MCF 10A (cell line): ENCODE results near the gene SPARCL1. TPM values are rescaled to one million over a fixed set of nuclear protein-coding genes. Genes with fewer than 3 reads are reported as not detected.
A peak's percentile ranks its signal among the peaks of the same experiment; 100 is the strongest.

Experiments
- BruUV-seq: library from RNA; stranded (reverse); fragments of 400-500 nt; replicated peaks from 2 replicates; lab custom pipeline; 2021; lab: Mats Ljungman, UMichigan
- CTCF ChIA-PET: fragments of 300-600 bp; sonication (Branson Sonifier 250); formaldehyde crosslinking; extraction: SDS; loops from one replicate; lab custom pipeline; 2021; ENCODE audit warnings: antibody characterized with exemption, inconsistent platforms; lab: Yijun Ruan, JAX
- POLR2A ChIA-PET: fragments of 300-600, 350-650 bp; sonication (Branson Sonifier 250); formaldehyde crosslinking; extraction: SDS; loops from one replicate; lab custom pipeline; 2020; ENCODE audit warnings: antibody characterized with exemption, inconsistent platforms; lab: Yijun Ruan, JAX
- DNase-seq: peaks from one replicate; pipeline ENCODE4 v3.0.0-alpha.2; 2018; ENCODE audit not compliant: unreplicated experiment
- H3K27ac Mint-ChIP-seq: one replicate; pipeline ENCODE4 v1.8.0; 2022; ENCODE audit warnings: mild to moderate bottlenecking, low read depth, mixed read lengths; ENCODE audit not compliant: unreplicated experiment
- H3K27me3 Mint-ChIP-seq: one replicate; pipeline ENCODE4 v1.8.0; 2022; ENCODE audit warnings: mixed read lengths; ENCODE audit not compliant: insufficient read depth, unreplicated experiment
- H3K36me3 Mint-ChIP-seq: one replicate; pipeline ENCODE4 v1.8.0; 2022; ENCODE audit warnings: mild to moderate bottlenecking, moderate library complexity, mixed read lengths; ENCODE audit not compliant: insufficient read depth, unreplicated experiment
- H3K4me1 Mint-ChIP-seq: one replicate; pipeline ENCODE4 v1.8.0; 2022; ENCODE audit warnings: mixed read lengths; ENCODE audit not compliant: insufficient read depth, unreplicated experiment
- H3K4me3 Mint-ChIP-seq: one replicate; pipeline ENCODE4 v1.8.0; 2022; ENCODE audit warnings: mild to moderate bottlenecking, moderate library complexity, mixed read lengths; ENCODE audit not compliant: unreplicated experiment
- H3K9me3 Mint-ChIP-seq: one replicate; pipeline ENCODE4 v1.8.0; 2022; ENCODE audit warnings: mixed read lengths; ENCODE audit not compliant: unreplicated experiment
- CTCF ChIP-seq: fragments of 200-600 bp; IDR thresholded peaks from one replicate; pipeline ENCODE4 v1.8.0; 2022; ENCODE audit warnings: antibody characterized with exemption, mild to moderate bottlenecking; ENCODE audit not compliant: unreplicated experiment
- intact Hi-C: fragments of 100-400 bp; cut with micrococcal nuclease; formaldehyde crosslinking; loops from 2 replicates; pipeline ENCODE4 v1.14.1; 2022
- total RNA-seq: library from RNA; stranded (reverse); gene quantifications from 2 replicates; pipeline ENCODE4 v1.2.3, GENCODE V29; 2022

The SPARCL1 gene
- total RNA-seq, 1 experiment from 2014 or later: not detected

DNA sequence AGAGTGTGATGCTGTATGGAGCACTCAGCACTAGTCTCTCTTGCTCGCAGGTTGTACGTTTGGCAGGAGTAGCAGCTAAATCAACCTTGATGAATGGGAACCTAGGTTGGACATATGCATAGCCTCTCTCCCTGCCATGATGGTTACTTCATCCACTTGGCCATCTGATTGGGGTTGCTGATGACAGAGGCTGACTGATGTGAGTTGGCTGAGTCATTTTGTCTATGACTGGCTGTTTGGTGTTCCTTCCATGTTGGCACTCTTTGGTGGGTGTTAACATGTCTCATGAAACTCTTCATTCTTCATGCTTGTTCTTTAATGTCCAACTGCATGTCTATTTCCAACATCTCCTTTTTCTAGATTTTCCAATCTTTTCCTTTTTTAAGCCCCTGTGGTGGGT is 31.6 kb upstream of the SPARCL1 start:
- POLR2A ChIA-PET: interaction anchor here (1.3 kb wide), 1 partner anchor 103 kb away, joined by 3 read pairs; no protein-coding TSS in a partner anchor
- Mint-ChIP-seq H3K36me3 (no peaks in the 10 kb centered on the region), H3K9me3 (no peaks in the 10 kb centered on the region), H3K27me3 (no peaks in the 10 kb centered on the region), H3K27ac (no peak overlapping the region), H3K4me1 (peaks cover 7% of the 10 kb centered on the region), H3K4me3 (no peak overlapping the region)
- no TSS peak for BruUV-seq
- DNase-seq: peak; percentile 11
- CTCF ChIA-PET: interaction anchor here (1.0 kb wide), 1 partner anchor 8 kb away, joined by 3 read pairs; no protein-coding TSS in a partner anchor
- intact Hi-C loops: no loop called here
- no peak for TF ChIP-seq CTCF

DNA sequence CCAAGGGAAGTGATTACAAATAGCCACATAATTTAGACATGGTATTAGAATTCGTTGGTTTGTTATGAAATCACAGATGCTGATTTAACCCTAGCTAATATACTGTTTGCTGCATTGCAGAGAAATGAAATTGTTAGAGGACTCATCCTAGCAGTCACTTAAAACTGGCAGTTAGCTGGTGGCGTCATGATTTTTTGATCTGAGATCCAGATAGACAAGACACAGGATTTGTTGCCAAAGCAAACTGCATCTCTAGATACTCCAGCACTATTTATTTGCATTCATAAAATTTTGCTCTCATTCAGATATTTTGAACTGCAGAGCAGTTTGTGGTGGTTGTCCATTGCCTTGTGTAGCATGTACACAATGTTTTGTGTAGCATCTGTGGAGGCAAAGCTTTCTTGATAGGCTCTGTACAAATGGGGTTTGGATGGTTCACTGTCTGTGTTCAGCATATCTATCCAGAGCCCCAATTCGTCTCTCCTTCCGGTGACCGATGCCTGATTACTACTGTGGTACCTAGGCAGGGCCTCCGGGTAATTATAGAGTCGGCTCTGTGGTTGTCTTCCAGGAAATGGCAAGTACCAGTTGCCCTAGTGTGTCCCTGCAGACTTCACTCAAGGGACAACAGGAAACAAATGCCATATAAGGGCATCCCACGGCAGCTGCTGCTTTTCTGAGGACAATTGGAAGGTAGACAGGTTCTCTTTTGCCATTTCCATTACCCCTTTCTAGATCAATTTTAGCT is 30.1 kb upstream of the SPARCL1 start:
- BruUV-seq: no TSS peak
- no peak for TF ChIP-seq CTCF
- peaks cover 13% of the 10 kb centered on the region for H3K4me1 Mint-ChIP-seq
- H3K27ac Mint-ChIP-seq: no peak overlapping the region
- H3K9me3 Mint-ChIP-seq: no peaks in the 10 kb centered on the region
- H3K36me3 Mint-ChIP-seq: no peaks in the 10 kb centered on the region
- intact Hi-C loops: no loop called here
- POLR2A ChIA-PET: interaction anchor here (0.6 kb wide), 1 partner anchor 104 kb away, joined by 3 read pairs; no protein-coding TSS in a partner anchor
- no peak for DNase-seq
- CTCF ChIA-PET: interaction anchor here (0.5 to 1.1 kb wide), 3 partner anchors 93 to 290 kb away, joined by 3 to 4 read pairs (median 3); no protein-coding TSS in a partner anchor
- no peak overlapping the region for H3K4me3 Mint-ChIP-seq
- no peaks in the 10 kb centered on the region for H3K27me3 Mint-ChIP-seq

- no peaks in the 10 kb centered on the region for H3K27me3 Mint-ChIP-seq
- no TSS peak for BruUV-seq
- intact Hi-C loops: no loop called here
Measured at GRCh38 chr4:87557348-87557747, 28.2 kb upstream of the SPARCL1 start.

More at GRCh38 chr4:87557348-87557747, 28.2 kb upstream of the SPARCL1 start:
- ChIA-PET POLR2A (interaction anchor here (0.6 to 2.8 kb wide), 3 partner anchors 10 to 200 kb away, joined by 3 to 13 read pairs (median 3); no protein-coding TSS in a partner anchor), CTCF (interaction anchor here (0.6 to 1.8 kb wide), 4 partner anchors 13 to 296 kb away, joined by 4 to 6 read pairs (median 5); no protein-coding TSS in a partner anchor)
- peaks cover 13% of the 10 kb centered on the region for H3K4me1 Mint-ChIP-seq
- no peak for TF ChIP-seq CTCF
- no peak overlapping the region for H3K27ac Mint-ChIP-seq
- no peaks in the 10 kb centered on the region for H3K9me3 Mint-ChIP-seq
- no peak for DNase-seq
- H3K36me3 Mint-ChIP-seq: no peaks in the 10 kb centered on the region
- H3K4me3 Mint-ChIP-seq: no peak overlapping the region
